Raji (cell line): Measurements from ENCODE around the gene FBF1.

Source experiments
- POLR2A ChIP-seq: IDR thresholded peaks from 2 replicates; pipeline ENCODE4 v1.6.1; 2011; ENCODE audit warnings: low read depth, low read length, control low read depth; ENCODE audit not compliant: insufficient read depth

The FBF1 gene

DNA sequence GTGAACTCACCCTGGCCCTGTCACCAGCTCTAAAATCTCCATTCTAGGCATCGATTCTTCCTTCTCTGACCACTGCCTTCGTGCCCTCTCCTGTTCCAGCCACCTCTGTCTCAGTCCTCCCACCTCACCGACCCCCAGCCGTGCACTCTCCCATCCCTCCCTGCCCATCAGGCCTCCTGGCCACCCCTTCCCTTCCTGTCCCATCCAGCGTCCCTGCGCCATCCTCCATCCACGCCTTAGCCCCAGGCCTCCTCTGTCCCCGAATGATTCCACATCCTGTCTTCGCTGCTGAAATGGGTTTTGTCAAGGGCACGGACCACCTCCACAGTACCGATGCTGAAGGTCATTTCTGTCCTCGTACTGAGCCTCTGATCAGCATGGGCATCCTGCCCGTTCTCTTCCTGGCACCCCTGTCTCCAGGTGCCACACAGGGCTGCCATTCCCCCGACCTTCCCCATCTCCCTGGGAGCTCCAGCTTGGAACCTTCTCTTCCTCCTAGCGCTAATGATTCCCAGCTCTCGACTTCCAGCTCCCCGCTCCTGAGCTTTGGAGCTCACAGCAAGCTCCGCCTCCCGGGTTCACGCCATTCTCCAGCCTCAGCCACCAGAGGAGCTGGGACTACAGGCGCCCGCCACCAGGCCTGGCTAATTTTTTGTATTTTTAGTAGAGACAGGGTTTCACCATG, 46.7 kb downstream of the FBF1 start:
- TF ChIP-seq POLR2A, result no peak

DNA sequence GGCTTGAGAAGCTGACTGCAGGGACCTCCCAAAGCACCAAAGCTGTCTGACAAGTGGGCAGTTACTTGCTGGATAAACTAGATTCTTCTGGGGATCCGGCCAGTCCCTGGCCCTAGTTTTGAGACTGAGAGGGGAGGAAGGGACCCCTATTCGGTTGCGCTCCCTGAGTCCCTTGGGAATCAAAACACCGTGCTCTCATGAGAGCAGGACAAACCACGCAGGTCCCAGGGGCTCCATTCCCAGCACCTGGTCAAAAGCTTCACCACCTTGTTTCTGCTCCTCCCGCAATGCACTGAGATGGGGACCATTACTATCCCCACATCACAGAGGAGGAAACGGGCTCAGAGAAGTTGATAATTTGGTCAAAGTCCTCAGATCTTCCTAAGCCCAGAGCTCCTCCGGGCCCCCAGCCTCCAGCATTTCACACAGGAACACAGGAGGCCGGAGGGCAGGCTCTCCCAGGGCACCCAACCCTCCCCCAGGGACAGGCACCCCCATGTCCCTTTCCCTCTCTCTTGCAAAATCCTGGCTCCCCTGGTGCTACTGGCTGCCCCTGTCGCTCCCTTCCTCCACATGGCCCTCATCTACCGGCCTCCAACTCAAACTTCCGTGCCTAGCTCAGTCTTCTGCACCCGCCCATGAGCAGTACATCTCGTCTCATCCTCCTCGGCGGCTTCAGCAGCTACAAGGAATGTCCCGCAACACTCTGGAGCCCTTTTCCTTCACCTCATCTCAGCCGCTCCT, 47.4 kb downstream of the FBF1 start:
- no peak for TF ChIP-seq POLR2A

DNA sequence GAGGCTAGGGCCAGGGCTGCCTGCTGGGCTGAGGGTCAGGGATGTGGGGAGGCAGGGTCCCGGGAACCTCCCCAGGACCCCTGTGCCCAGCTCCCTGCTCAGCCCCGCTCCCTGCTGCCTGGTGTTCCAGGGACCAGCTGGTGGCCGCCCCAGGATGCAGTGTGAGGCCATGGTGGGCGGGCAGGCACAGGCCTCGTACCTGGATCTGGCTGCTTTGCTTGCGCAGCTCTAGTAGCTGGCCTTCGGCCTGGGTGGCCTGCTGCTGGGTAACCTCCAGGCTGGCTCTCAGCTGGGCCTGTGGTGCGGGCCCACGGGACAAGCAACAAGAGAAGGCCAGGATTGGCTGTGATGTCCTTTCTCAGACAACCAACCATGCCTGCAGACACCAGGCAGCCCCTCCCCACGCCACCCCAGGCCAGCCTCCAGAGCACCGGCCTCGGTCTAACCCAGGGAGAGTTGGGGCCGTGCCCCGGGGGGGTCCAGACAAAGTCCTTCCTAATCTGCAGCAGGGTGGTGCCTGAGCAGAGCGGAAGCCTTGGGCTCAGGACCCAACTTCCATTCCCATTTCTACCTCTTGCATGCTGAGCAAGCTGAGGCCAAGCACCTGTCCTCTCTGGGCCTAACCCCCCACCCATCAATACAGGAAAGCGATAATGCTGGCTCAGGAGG, 48.2 kb downstream of the FBF1 start:
- no peak for TF ChIP-seq POLR2A

DNA sequence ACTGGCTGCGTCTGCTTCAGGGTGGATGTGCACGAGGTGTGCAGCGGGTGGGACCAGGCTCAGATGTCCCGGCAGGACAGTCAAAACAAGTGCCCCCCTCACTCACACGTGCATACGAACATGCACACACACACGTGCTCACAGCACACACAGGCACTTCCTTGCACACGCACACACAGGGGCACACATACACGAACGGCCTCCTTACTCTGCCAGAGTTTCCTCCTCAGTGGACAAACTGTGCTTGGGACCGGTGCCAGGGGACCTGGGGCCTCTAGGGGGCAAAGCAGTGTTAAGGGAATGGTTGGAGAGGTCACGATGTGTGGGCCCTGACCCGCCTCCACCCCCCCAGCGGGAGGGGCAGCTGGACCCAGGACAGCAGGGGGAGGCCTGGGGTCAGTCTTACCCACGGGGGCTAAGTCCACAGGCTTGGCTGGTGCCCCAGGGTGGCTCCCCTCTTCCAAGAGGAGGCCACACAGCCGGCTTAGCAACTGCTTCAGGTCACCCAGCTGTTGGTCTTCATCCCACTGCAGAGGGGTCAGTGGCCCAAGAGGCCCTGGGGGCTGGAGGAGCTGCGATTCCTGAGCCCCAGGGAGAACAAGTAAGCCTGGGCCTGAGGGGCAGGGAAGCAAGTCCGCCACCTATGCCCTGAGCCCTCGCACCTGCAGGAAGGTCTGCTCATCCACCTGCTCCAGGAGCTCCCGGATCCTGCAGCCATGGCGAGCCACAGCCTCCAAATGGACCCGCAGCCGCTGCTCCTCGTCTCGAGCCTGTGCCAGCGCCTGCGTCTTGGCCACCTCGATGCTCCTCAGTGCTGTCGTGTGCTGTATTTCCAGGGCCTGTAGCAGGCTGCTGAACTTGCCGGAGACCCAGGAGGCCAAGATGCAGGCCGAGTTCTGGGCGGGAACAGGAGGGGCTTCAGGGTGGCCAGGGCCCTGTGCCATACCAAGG, 49.0 kb downstream of the FBF1 start:
- no peak for TF ChIP-seq POLR2A

GRCh38 chr17:75891022-75891604, 49.7 kb downstream of the FBF1 start:
- TF ChIP-seq POLR2A, result no peak

- TF ChIP-seq POLR2A, result no peak
These were observed 51.4 kb downstream of the FBF1 start for GRCh38 chr17:75889454-75889853.

- no peak for TF ChIP-seq POLR2A
These were observed 52.4 kb downstream of the FBF1 start for GRCh38 chr17:75888484-75888883.

GRCh38 chr17:75885431-75885830, 55.4 kb downstream of the FBF1 start:
- TF ChIP-seq POLR2A, result no peak

- TF ChIP-seq POLR2A, result no peak
These were observed 59.0 kb downstream of the FBF1 start for GRCh38 chr17:75881678-75882454.

DNA sequence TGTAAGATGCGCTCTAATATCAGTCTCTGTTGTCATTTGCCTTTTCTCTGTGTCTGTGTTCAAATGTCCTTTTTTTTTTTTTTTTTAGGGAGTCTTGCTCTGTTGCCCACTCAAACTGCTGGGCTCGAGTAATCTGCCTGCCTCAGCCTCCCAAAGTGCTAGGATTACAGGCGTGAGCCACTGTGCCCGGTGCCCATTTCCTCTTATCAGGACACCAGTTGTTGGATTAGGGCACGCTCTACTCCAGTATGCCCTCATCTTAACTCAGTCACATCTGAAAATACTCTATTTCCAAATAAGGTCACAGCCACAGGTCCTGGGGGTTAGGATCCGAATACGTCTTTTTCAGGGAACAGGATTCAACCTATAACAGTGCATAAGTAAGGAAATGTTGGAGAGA, 60.6 kb downstream of the FBF1 start:
- TF ChIP-seq POLR2A, result no peak

DNA sequence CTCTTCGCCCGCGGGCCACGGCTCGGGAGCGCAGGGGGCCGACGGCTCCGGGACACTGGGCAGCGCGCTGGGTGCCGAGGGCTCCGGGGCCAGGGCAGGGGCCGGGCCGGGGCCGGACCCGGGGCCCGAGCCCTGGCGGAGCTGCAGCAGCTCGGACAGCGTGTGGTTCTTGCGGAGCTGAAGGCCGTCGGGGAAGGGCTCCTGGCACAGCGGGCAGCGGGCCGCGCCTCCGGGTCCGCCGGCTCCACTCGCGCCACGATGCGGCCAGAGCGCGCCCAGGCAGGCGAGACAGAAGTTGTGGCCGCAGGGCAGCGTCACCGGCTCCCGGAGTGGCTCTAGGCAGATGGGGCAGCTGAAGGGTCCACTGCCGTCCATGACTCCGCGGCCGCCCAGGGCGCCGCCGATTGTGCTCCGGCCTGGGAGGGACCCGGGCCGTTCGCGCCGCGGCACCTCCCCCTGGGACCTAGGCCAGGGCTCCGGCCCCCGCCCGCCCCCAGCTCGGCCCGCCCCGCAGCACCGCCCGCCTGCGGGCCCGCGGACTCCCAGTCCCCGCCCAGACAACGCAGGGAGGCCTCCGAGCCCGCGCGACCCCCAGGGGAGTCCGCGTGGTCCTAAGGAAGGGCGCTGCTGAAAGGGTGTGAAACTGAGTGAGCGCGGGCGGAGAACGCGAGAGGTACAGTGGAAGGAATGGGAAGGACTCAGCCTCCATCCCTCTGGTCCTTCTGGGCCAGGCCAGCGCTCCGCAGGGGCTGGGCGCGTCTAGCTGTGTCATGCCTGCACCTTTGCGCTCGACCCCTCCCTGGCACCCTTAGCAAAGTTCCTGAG, 62.5 kb downstream of the FBF1 start, which contains the start of gene TRIM47:
Gene TRIM47, minus strand, starts transcription at position 408 of the 825 bp plus-strand sequence. Its CDS starts 33 bp downstream, at position 375.
- no peak for TF ChIP-seq POLR2A

- no peak for TF ChIP-seq POLR2A
These were observed 63.1 kb downstream of the FBF1 start for GRCh38 chr17:75877752-75878173.
